Stimulated activated CD4-positive, alpha-beta T cell treated with anti-CD3 and anti-CD28 coated beads, Interleukin-1b, Interleukin-23, amount 100 ng/mL, for 1 hour (primary cell): ENCODE measurements around the gene STK38.

Source experiments
- DNase-seq, 2 donors: peaks; one replicate each; pipeline ENCODE4 v3.0.0-alpha.2; 2020; ENCODE audit warnings: low read depth in 2 of 2

STK38 gene

DNA sequence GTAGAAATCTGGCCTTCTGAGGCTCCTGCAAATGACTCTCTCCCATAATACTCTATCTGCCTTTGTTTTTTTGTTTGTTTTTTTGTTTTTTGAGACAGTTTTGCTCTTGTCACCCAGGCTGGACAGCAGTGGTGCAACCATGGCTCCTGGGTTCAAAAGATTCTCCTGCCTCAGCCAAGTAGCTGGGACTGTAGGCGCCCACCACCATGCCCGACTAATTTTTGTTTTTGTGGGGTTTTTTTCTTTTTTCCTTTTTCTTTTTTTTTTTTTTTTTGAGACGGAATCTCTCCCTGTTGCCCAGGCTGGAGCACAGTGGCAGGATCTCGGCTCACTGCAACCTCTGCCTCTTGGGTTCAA is 16.6 kb upstream of the STK38 start:
- no peak for DNase-seq

DNA sequence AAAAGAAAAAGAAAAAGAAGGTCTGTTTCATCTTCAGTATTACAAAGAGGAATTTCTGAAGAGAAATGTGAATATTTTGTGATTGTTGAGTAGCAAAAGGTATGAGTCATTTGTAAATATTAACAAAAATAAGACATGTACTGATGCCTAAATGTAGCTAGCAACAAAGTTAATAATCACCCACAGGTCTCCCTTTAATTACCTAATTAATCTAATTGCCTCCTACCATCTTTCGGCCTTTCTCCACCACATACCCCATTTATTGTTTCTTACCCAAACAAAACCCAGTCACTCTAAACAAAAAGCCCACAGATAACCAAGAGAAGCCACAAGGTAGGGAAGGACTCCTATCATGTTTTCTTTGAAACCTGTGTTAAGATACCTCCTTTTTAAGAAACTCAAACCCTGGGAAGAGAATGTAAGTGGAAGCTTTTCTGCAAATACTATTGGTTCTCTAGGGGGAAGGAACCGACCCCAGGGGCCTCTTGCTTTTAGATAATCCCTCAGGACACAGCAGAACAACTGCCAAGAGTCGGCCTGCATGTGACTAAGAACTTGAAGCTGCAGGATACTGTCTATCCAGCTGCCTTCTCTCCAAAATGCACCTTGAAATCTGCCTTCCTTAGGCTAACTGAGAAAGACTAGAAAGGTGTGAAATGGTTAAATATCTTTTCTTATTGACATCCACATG is 16.1 kb upstream of the STK38 start:
- DNase-seq = no peak

- DNase-seq = no peak
Measured at GRCh38 chr6:36560822-36561221, 13.5 kb upstream of the STK38 start.

GRCh38 chr6:36559011-36559793 is 11.9 kb upstream of the STK38 start:
- no peak for DNase-seq

GRCh38 chr6:36556281-36556680 is 9.0 kb upstream of the STK38 start:
- DNase-seq = no peak

GRCh38 chr6:36555750-36556252 is 8.5 kb upstream of the STK38 start:
- DNase-seq = no peak

DNA sequence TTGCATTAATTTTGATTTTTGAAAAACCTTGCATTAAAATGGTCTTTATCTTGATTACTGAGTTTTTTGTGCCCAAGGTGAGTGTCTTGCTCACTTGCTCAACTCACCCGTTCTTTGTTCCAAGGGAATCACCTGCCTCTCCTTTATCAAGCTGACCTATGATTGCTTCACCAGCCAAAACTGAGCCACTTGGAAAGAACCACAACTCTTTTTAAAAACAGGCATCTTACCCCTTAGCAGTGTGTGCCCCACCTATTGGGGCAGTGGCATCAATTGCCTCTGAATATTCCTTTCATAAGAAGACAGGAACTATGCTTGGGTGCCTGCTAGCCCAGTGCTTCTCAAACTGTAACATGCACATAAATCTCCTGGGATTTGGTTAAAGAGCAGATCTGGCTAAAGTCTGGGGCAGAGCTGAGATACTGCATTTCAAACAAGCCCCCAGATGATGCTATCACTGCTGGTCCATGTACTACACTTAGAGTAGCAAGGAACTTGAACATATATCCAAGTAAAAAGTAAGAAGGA is 3.3 kb upstream of the STK38 start:
- DNase-seq = no peak

DNA sequence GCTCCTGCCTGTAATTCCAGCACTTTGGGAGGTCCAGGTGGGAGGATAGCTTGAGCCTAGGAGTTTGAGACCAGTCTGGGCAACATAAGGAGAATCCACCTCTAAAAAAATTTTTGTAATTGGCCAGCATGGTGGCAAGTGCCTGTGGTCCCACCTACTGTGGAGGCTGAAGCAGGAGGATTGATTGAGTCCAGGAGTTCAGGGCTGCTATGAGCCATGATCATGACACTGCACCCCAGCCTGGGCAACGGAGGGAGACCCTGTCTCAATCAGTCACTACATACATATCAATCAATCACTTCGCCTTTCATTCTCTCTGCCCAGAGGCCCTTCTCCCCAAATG is 1.1 kb upstream of the STK38 start:
- DNase-seq = no peak

DNA sequence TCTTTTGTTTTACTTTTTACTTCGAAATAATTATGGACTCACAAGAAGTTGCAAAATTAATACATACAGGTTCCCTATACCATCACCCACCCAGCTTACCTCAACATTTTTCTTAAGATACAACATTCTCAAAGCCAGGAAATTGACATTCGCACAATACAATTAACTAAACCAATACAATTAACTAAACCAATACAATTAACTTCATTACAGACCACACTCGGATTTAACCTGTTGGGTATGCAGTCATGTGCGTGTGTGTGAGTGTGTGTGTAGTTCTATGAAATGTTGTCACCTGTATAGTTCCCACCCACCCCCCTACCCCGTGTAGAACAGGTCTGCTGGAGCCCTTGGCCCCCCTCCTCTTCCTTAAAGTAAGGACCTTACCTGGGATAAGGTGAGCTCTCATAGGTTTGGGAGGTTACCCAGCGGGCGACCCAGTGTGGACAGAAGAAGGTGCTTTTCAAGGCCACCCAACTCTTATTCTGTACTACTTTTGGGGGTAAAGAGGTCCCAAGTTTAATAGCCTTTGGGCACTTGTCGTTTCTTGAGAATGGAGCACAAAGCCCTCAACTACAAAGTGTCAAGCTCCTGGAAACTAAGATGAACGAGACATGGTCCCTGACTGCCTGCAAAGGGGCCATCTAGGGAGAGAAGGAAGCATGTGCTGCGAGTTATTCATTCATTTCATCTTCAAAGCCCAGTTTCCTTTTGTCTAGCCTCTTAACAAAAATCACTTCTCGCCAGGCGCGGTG is 544 bp upstream of the STK38 start:
- no peak for DNase-seq

GRCh38 chr6:36546308-36546919 is 865 bp downstream of the STK38 start:
- DNase-seq = no peak

GRCh38 chr6:36545767-36546307 is 1.4 kb downstream of the STK38 start:
- no peak for DNase-seq

- no peak for DNase-seq
Measured at GRCh38 chr6:36544228-36544627, 3.1 kb downstream of the STK38 start.

DNA sequence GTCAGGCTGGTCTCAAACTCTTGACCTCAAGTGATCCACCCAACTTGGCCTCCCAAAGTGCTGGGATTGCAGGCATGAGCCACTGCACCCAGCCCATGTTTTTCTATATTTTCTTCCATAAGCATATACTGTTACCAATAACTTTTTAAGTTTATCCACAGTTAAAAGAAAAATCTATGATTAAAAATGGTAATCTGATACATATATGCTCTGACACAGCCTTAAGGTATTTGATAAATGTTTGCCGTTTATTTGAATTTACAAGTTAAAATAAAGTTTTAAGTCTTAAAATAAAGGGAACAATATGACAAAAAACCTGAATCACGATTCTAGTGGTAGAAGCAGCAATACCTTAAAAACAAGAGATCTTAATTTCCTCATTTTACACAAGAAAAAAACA is 5.2 kb downstream of the STK38 start:
- DNase-seq = no peak

- DNase-seq = no peak
Measured at GRCh38 chr6:36539814-36540568, 7.3 kb downstream of the STK38 start.

DNA sequence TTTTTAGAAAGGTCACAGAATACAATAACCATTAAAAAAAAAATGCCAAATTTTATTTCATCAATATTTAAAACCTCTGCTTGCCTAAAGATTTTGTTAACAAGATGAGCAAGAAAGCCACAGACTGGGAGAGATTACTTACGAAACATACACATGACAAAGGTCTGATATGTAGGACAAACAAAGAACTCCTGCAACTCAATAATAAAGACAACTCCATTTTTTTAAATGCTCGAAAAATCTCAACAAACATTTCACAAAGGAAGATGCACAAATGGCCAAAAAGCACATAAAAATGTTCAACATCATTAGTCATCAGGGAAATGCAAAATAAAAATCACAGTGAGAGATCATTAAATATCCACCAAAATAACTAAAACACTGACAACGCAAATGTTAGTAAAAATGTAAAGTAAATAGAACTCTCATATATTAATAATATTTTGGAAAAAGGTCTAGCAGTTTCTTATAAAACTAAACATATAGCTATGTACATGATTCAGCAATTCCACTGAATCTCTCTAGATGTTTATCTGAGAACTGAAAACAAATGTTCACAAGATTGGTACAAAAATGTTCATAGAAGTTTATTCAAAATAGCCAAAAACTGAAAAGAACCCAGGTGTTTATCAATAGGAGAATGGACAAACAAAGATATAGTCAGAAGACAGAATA is 10.3 kb downstream of the STK38 start:
- no peak for DNase-seq

- DNase-seq = no peak
Measured at GRCh38 chr6:36533321-36533720, 14.0 kb downstream of the STK38 start.

DNA sequence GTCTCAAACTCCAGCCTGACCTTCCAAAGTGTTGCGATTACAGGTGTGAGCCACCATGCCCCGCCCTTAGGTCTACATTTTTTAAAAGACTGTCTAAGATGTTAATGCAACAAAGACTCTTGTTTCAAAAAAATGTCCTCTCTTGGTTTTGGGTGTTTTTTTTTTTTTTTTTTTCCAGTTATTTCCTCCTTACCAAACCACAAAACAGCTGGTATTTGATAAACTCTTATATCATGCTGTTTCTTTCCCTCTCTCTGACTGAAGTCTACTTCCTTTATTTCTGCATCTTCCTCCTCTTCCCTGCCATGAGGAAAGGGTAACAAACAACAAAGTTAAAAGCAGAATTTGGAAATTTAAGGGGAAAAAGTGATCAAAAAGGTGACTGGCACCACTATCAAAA is 21.2 kb downstream of the STK38 start:
- no peak for DNase-seq

DNA sequence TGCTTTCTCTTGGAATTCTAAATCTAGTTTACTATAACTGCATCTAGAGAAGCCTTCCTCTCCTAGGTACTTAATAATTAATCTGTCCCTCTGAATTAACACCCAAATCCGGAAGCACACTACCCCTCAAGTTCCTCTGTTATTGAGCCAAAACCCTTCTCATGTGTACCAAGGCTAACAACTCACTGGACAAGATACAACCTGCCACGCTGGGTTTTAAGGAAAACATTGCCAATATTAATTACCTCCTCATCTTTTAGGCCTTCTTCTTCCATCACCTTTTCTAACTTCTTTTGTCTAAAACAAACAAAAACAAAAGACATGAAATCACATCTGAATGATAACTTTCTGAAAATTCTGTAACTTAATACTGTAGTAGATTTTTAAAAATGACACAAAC is 21.9 kb downstream of the STK38 start:
- no peak for DNase-seq

DNA sequence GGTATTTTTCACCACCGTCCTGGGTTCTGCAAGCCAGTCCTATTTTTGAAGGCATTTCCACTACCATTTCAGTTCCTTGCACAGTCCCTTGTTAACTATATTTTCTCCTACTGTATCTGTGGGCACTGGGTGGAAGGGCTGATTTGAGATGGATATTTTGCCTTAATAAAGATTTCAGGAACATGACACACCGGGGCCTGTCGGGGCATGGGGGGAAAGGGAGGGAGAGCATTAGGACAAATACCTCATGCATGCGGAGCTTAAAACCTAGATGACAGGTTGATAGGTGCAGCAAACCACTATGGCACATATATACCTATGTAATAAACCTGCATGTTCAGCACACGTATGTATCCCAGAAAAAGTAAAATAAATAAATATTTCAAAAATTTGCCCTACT is 22.4 kb downstream of the STK38 start:
- DNase-seq = no peak

GRCh38 chr6:36523936-36524499 is 23.3 kb downstream of the STK38 start:
- DNase-seq = no peak
